Muscle layer of colon (tissue), 2 donors: ENCODE results near the gene TIFAB.
"Not testable (repeated sequence)": the region's sequence is repeated elsewhere in the genome, so short reads cannot be mapped to it uniquely, and the experiment has no call there.

Experiments used
- H3K27ac ChIP-seq: one replicate; pipeline ENCODE4 v1.7.0; 2013; ENCODE audit warnings: low read depth, mild to moderate bottlenecking, low read length, moderate library complexity
- H3K27me3 ChIP-seq, 2 donors: one replicate each; pipeline ENCODE4 v1.7.0; 2013; ENCODE audit warnings: low read length in 2 of 2, mild to moderate bottlenecking in 2 of 2; ENCODE audit not compliant: insufficient read depth in 2 of 2, control insufficient read depth in 1 of 2
- H3K36me3 ChIP-seq: one replicate; pipeline ENCODE4 v1.7.0; 2013; ENCODE audit warnings: mild to moderate bottlenecking, low read length; ENCODE audit not compliant: insufficient read depth
- H3K4me1 ChIP-seq: one replicate; pipeline ENCODE4 v1.7.0; 2013; ENCODE audit warnings: mild to moderate bottlenecking, low read length; ENCODE audit not compliant: insufficient read depth
- H3K4me3 ChIP-seq, 2 donors: one replicate each; pipeline ENCODE4 v1.7.0; 2013; ENCODE audit warnings: low read length in 2 of 2, low read depth in 1 of 2, mild to moderate bottlenecking in 1 of 2, moderate library complexity in 1 of 2
- H3K9ac ChIP-seq: one replicate; pipeline ENCODE4 v1.7.0; 2013; ENCODE audit warnings: low read length
- H3K9me3 ChIP-seq: one replicate; pipeline ENCODE4 v1.7.0; 2013; ENCODE audit warnings: mild to moderate bottlenecking, low read length
- donor health status: abdominal sarcoma.
- donor health status: Adenocarcinoma of cecum.

The TIFAB gene, protein sequence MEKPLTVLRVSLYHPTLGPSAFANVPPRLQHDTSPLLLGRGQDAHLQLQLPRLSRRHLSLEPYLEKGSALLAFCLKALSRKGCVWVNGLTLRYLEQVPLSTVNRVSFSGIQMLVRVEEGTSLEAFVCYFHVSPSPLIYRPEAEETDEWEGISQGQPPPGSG

DNA sequence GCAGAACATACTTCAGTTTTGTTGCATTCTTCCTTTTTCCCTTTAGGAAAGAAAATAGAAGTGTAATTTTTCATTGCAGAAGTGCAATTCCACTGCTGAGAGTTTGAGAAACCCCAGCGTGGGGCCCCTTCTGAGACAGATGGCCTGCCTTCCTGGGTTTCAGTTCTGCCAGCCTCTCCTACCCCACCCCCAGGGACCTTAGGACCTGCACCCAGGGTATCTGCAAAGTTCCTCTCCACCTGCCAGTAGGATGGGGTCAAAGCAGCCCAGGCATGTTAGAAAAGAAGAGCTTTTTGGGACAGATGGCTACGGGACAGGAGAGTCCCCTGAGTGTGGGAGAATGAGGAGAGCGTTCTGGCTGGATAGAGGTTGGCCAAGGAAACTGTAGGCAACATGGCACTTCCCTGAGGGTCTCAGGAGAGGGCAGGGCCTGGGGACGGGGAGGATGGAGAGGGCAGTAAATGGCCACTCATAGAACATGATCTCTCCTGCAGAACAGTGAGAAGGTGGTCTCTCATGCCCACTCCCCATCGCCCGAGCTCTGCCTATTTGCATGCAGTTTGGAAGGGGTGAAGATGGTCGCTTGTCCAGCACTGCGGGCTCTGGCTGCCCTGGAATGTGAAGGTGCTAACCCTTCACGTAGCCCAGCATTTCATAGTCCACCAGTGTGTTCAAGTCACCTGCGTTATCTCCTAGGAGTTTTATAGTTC is at the start of gene TIFAB:
Gene TIFAB, minus strand, starts transcription at position 31 of the 710 bp plus-strand sequence. CDS start 2,412 bp downstream, outside the sequence.
- Histone ChIP-seq H3K27ac (no peak within 1 kb of the TSS), H3K4me1 (no peaks in the 10 kb centered on the region), H3K27me3 (peaks cover 0 to 6% of the 10 kb centered on the region in 2 donors), H3K4me3 (no peak within 1 kb of the TSS), H3K9me3 (no peaks in the 10 kb centered on the region), H3K36me3 (no peaks in the 10 kb centered on the region), H3K9ac (no peak within 1 kb of the TSS)

DNA sequence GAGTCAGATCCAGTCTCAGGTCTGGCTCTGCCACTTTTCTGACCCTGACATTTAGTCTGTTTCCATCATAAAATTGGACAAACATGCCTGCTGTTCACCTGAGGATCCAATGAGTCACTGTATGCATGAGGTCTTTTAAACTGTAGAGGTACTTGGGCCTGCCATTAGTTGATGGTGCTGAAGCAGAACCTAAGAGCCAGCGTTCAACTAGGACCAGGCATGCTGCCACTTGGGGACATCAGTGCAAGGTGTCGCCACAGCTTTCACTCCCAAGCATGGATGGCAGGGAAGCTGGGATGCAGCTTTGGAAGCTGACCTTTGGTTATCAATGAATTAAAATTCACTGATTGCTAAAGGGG is 46.5 kb upstream of the TIFAB start:
- H3K27ac ChIP-seq: no peak overlapping the region
- no peak overlapping the region for H3K4me3 ChIP-seq
- no peaks in the 10 kb centered on the region for H3K27me3 ChIP-seq
- H3K9ac ChIP-seq: no peak overlapping the region
- H3K9me3 ChIP-seq: no peaks in the 10 kb centered on the region
- H3K4me1 ChIP-seq: no peaks in the 10 kb centered on the region
- H3K36me3 ChIP-seq: no peaks in the 10 kb centered on the region

DNA sequence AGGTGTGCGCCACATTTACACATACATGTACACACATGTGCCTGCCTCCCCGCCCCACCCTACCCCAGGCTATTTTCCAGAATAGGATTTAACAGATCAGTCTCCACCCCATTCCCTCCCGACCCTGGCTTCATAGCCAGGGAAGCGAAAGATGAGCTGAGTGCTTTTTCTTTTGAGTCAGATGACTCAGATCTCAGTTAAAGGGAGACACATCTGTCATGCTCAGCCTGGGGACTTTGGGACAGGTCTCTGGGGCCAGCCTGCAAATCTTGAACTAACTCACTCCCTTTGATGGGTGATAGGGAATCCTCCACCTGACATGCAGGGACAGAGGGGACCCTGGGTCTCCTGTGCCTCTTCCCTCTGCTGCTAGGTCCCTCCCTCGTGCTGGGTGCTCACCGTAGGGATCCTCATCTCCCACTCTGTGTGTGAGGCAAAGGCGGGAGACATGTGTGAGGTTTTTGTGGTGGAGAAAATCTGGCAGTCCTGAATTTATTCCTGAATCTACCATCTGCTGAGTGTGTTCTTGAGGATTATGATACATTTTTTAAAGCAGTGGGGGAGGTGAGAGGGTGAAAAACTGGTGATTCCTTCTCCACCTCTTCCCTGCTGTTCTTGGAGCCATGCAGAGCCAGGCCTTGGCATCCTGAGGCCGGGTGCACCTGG is 46.0 kb upstream of the TIFAB start:
- no peak overlapping the region for H3K27ac ChIP-seq

DNA sequence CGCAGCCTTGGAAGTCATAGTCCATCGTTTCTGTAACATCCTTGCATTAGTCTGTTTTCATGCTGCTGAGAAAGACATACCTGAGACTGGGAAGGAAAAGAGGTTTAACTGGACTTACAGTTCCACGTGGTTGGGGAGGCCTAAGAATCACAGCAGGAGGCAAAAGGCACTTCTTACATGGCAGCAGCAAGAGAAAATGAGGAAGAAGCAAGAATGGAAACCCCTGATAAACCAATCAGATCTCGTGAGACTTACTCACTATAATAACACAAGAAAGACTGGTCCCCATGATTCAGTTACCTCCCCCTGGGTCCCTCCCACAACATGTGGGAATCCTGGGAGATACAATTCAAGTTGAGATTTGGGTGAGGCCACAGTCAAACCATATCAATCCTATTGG is 43.4 kb upstream of the TIFAB start:
- not testable (repeated sequence) for H3K9ac ChIP-seq, H3K4me1 ChIP-seq, H3K9me3 ChIP-seq, H3K4me3 ChIP-seq, H3K36me3 ChIP-seq, H3K27ac ChIP-seq
- peaks cover 4 to 17% of the 10 kb centered on the region in 2 donors for H3K27me3 ChIP-seq

More for the DNA sequence above, 46.0 kb upstream of the TIFAB start:
- H3K36me3 ChIP-seq: no peaks in the 10 kb centered on the region
- H3K9me3 ChIP-seq: no peaks in the 10 kb centered on the region
- H3K27me3 ChIP-seq: no peaks in the 10 kb centered on the region
- H3K9ac ChIP-seq: no peak overlapping the region
- H3K4me1 ChIP-seq: no peaks in the 10 kb centered on the region
- H3K4me3 ChIP-seq: no peak overlapping the region

DNA sequence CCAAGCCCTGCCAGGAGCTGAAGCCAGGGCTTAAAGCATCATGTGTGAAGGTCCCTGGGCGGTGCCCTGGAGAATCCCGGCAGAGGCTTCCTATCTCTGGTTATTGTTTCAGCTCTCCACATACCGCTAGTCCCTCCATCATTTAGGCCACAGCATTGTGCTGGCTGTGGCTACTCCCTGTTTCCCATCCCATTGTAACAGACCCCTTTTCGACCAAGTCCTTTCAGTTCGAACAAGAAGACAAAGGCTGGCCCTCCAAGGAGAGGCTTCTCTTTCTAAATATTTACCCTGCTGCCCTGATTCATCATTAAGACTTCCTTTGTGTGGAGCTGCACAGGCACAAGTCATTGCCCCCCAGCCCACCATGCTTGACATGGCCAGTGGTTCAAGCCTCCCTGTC is 42.0 kb upstream of the TIFAB start:
- Histone ChIP-seq H3K4me1 (peaks cover 8% of the 10 kb centered on the region), H3K36me3 (no peaks in the 10 kb centered on the region), H3K9me3 (no peaks in the 10 kb centered on the region), H3K27me3 (peaks cover 17 to 30% of the 10 kb centered on the region in 2 donors), H3K27ac (no peak overlapping the region), H3K4me3 (no peak overlapping the region), H3K9ac (no peak overlapping the region)

DNA sequence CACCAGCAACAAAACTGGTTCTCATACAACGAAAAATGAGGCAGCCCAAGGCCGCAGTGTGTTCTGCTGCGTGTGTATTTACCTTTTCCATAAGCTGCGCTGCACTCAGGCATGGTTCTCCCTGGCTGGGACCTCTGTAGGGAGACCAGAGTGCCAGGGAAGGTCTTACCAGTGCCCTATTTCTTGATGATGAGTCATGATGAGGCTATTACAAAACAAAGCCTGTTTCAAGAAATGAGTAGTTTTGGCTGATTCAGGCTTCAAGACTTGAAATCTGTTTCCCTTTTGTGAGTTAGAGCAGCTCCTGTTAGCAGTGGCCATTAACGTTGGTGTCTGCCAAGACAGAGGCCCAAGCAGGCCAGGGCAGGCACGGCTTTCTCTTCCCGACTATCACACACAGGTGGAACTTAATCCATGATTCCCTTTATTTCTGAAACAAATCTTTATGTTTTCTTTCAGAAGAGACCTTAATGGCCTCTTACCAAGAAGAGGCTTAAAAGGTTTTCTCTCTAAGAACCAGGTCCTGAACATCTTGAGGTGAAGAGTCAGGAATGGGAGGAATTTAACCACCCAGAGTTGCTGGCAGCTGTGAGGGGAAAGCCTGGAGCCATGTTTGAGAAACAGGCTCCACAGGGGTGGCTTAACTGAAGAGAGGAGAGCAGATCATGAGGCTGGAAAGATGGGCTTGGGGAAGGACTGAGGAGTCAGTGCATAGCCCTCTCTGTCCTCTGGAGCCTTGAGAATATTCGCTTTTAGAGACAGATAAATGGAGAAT is 41.4 kb upstream of the TIFAB start:
- H3K27ac ChIP-seq: no peak overlapping the region
- peaks cover 21 to 36% of the 10 kb centered on the region in 2 donors for H3K27me3 ChIP-seq
- no peak overlapping the region for H3K4me3 ChIP-seq
- H3K9me3 ChIP-seq: no peaks in the 10 kb centered on the region
- peaks cover 14% of the 10 kb centered on the region for H3K4me1 ChIP-seq
- no peaks in the 10 kb centered on the region for H3K36me3 ChIP-seq
- H3K9ac ChIP-seq: no peak overlapping the region

DNA sequence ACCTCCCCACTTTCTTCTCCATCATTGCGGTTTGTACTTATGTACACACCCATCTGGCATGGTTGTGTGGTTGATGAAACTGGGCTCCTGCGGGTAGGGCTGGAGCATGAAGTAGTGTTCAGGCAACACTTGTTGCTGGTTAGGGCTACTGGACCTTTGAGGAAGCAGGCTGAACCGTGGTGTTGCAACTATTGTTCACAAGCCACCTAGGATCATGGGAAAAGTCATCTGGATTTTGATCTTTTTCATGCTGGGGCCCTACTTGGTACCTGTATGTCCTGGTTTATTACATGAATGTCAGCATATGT is 40.1 kb upstream of the TIFAB start:
- Histone ChIP-seq H3K4me3 (no peak overlapping the region), H3K4me1 (peaks cover 22% of the 10 kb centered on the region), H3K27me3 (peaks cover 34 to 48% of the 10 kb centered on the region in 2 donors), H3K36me3 (no peaks in the 10 kb centered on the region), H3K27ac (no peak overlapping the region), H3K9ac (no peak overlapping the region), H3K9me3 (no peaks in the 10 kb centered on the region)

DNA sequence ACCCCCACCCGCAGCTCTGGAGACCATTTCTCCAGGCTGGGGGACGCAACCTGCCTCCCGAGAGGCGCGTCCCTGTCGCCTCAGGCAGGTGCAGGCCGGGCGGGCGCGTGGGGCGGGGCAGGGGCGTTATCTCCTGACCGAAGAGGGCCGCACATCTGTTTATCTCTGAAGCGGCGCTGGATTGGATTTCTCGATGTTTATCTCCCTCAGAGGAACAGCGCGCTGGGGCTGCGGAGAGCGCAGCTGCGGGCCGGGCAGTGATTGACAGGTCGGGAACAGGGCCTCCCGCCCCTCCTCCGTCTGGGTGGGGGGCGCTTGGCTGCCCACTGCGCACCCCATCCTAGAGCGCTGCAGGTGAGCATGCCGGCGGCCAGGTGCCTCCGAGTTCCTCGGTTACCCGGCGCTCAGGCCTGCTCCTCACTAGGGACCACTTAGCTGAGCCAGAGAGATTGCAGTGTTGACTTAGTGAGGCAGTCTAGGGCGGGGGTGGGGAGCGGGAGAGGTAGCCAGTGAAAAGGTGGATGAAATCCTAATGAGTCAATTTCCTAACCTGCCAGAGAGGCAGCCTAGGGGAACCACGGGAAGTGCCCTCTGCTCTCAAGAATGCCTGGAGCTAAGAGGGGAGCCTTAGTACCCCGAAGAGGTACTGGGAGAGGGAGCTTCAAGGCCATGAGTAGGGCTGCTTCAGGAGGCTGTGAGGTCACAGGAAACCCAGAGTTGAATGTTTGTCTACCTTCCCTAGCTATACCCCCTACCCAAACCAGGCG is 39.6 kb upstream of the TIFAB start:
- Histone ChIP-seq H3K36me3 (no peaks in the 10 kb centered on the region), H3K27ac (no peak overlapping the region), H3K9ac (no peak overlapping the region), H3K4me3 (no peak overlapping the region), H3K27me3 (peaks cover 39 to 54% of the 10 kb centered on the region in 2 donors), H3K4me1 (peaks cover 22% of the 10 kb centered on the region), H3K9me3 (no peaks in the 10 kb centered on the region)

DNA sequence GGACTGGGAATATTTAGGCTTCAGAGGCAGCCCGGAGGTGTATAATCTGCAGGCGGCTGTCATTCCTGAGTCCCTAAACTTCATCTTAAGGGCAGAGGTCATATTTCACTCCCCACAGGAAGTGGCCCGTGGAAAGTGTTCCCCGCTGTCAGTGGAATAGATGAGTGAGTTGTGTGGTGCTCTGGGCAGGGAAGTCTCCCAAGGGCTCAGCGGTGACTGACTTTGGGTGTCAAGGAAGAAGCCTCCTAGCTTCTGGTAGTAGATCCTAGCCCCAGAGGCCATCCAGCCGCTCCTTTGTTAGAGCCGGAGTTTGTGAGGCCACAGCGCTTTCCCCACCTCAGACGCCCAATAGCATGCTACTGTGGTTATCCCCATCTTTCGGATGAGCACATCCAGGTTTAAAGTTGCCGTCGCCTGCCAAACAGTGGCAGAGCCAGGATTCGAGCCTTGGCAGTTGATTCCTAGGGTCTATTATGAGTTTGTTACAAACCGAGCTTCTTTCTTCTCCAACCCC is 38.9 kb upstream of the TIFAB start:
- H3K36me3 ChIP-seq: no peaks in the 10 kb centered on the region
- H3K4me1 ChIP-seq: peaks cover 22% of the 10 kb centered on the region
- H3K9me3 ChIP-seq: no peaks in the 10 kb centered on the region
- H3K4me3 ChIP-seq: no peak overlapping the region
- no peak overlapping the region for H3K9ac ChIP-seq
- peaks cover 43 to 55% of the 10 kb centered on the region in 2 donors for H3K27me3 ChIP-seq
- no peak overlapping the region for H3K27ac ChIP-seq

DNA sequence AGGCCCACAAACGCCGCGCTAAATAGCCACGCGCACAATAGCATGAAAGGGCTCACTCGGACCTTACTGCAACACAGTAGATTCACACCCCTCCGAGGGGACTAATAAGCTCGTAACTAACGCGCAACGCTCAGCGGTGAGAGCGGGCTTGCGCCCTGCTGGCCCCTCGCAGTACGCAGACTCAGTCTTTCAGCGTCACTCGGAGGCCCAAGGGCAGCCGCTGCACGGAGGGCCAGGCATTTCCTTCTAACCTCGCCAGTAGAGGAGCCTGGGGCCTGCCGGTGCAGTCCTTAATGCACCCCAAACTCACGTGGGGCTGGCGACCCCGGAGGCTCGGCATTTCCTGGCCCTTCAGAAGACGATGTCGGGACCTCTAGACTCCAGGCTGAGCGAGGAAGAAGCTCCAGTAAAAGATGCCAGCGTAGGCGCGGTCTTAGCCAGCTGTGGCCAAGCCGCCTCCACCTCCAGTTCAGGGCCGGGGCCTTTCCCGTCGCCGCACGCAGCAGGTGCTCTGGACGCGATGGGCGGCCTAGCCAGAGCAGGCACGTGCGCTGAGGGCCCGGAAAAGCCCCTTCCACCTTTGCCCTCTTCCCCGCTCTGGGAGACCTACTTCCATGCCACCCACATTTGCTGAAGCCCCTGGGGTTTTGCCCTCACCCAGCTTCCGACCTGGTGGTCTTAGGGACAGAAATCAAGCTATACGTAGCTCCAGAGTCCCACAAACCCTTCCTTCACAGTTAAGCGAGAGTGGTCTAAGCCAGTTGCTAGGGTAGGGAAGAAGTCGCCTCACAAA is 38.3 kb upstream of the TIFAB start:
- H3K9ac ChIP-seq: no peak overlapping the region
- H3K36me3 ChIP-seq: no peaks in the 10 kb centered on the region
- peaks cover 22% of the 10 kb centered on the region for H3K4me1 ChIP-seq
- H3K4me3 ChIP-seq: no peak overlapping the region
- peaks cover 43 to 55% of the 10 kb centered on the region in 2 donors for H3K27me3 ChIP-seq
- H3K27ac ChIP-seq: no peak overlapping the region
- no peaks in the 10 kb centered on the region for H3K9me3 ChIP-seq
